HG03457 (cell line): ENCODE results near the gene MN1.

Experiments
- ATAC-seq: cut with Tn5 transposase; IDR thresholded peaks from one replicate; pipeline ENCODE4 v1.9.1; 2021; ENCODE audit warnings: moderate number of reproducible peaks; ENCODE audit not compliant: unreplicated experiment

The MN1 gene

GRCh38 chr22:27765706-27766291 lies 35.8 kb downstream of the MN1 start:
- no peak for ATAC-seq

GRCh38 chr22:27764722-27765236 lies 36.8 kb downstream of the MN1 start:
- no peak for ATAC-seq

DNA sequence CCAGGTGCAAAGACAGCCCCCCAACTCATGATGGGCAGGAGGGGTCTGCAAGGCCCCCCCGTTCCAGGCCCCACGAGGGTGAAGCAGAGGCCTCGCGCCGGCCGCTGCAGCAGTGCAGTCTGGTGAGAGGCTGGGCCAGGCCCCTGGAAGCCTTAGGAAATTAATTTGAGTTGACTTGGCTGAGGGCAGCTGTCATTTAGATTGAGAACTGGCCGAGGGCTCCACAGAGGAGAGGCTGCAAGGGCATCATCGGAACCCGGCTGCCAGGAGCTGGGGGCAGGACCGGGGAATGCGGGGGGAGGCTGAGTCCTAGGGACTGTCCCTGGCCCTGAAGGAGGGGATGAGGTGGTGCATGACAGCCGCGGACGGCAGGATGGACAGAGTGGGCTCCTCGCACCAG lies 39.9 kb downstream of the MN1 start:
- ATAC-seq, result no peak

DNA sequence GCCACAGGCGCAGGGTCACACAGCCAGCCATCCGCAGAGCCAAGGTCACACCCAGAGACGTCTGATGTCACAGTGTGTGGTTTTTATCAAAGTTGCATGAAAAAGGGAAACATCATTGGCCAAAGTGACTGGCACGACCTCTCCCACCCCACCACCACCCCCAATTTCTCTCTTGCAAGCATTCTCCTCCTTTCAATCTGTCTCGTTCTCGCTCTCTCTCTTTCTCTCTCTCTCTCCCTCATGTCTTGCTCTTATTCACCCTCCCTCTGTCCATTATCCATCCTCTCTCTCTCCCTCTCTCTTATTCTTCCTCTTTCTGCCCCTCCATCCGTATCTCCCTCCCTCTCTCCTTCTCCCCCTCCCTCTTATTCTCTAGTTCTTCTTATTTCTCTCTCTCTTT lies 40.6 kb downstream of the MN1 start:
- no peak for ATAC-seq

DNA sequence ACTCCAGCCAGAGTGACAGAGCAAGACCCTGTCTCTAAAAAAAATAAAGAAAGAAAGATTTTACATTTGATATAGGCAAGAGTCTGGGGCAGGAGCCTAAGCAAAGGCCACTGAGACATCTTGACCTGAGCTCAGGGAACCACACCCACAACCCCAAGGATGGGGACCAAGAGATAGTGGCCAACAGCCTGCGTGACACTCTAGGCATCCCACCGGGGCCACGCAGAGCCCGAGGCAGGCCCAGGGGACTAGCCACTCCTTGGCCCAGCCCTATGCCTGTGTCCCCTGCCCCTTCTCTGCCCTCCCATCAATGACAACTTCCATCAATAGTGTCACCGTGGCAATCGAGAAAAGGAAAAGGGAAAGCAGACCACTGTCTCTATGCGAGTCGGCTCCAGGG lies 41.1 kb downstream of the MN1 start:
- no peak for ATAC-seq

GRCh38 chr22:27757928-27758525 lies 43.5 kb downstream of the MN1 start:
- no peak for ATAC-seq

GRCh38 chr22:27756212-27756660 lies 45.3 kb downstream of the MN1 start:
- no peak for ATAC-seq

DNA sequence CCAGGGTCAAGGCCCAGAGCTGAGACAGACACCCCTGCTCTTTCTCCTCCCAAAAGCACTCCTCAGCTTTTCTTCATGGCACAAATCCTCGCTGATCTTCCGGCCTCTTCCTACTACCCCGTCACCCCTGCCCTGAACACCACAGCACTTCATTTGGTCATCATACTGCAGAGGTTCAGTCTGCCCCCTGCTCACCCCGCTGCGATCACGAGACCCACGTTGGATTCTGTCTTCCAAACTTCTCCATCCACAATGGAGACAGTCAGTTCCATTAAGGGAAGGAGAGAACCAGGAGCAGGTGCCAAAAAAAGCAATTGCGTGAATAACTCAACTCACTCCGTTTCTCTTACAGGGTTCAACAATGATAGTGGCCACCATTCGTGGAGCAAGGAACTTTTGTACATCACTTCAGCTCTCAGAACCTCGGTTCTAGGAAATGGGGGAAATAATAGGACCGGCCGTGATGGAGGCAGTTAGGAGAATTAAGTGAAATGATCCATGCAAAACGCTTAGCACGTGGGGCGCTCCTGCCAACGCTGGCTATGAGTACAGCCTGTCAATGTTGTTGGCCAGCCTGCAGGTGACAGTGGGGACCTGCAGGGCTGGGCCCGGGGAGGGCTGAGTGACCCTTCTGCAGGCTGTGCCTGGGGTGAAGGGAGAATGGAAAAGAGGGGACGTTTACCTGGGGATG lies 45.9 kb downstream of the MN1 start:
- ATAC-seq, result no peak

- ATAC-seq, result no peak
Observed at GRCh38 chr22:27754888-27755480, 46.6 kb downstream of the MN1 start.

DNA sequence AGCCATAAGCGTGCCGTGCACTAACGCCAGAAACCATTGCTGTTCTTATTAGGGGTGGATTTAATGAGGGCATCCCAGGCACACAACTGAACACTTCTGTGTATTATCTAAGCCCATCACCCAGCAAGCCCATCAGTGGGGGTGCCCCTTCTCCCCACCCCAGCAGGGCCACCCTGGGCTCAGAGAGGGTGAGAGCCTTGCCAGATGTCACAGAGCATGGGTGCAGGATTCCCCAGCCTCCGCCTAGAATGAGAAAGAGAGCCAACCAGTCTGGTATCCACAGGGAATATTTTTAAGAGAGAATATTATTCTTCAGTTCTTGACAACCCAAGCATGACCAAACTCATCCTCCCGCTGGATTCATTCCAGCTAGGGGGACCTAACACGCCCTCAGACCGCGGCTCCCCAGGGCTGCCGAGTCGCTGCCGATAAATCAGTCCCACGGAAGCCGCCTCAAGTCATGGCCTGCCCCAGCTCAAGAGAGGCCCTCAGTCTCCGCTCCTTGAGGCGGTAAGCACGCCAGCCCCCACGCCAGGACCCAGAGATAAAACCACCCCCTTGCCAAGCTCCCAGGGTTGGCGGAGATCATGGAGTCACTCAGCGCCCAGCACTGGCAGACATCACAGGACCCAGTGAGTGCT lies 47.2 kb downstream of the MN1 start:
- no peak for ATAC-seq

GRCh38 chr22:27752771-27753170 lies 48.8 kb downstream of the MN1 start:
- ATAC-seq, result no peak

- no peak for ATAC-seq
Observed at GRCh38 chr22:27752141-27752540, 49.4 kb downstream of the MN1 start.

DNA sequence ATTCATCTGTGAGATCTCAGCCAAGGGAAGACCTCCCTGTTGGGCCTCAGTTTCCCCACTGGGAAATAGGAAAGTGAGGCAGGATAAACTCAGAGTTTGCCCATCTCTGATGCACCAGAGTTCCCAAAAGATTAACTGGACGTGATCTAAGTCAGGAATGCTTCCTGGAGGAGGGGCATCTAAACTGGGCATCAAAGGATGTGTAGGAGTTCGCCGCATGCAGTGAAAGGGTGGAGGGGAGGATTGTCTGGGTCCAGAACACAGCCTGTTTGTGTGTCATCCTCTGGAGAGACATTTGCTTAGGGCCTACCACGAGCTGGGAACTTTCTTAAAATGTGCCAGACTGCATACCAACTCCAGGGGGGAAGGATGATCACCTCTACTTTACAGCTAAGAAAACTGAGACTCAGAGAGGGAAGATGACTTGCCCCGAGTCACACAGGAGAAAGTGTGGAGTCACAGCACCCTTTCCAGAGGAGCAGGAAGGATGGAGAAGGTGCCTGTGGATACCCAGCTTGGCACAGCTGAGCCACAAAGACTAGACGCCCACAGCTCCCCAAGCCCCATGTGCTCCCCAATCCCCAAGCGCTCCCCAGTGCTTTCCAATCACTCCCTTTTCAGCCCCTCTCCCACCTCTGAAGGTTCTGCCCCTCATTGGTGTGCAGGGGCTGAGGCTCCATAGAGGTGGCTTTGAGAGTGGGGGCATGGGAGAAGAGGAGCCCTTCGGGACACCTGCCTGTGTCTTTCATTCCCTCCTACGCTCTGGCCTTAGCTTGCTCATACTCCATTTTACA lies 50.1 kb downstream of the MN1 start:
- ATAC-seq, result no peak

- no peak for ATAC-seq
Observed at GRCh38 chr22:27750584-27751265, 50.8 kb downstream of the MN1 start.

DNA sequence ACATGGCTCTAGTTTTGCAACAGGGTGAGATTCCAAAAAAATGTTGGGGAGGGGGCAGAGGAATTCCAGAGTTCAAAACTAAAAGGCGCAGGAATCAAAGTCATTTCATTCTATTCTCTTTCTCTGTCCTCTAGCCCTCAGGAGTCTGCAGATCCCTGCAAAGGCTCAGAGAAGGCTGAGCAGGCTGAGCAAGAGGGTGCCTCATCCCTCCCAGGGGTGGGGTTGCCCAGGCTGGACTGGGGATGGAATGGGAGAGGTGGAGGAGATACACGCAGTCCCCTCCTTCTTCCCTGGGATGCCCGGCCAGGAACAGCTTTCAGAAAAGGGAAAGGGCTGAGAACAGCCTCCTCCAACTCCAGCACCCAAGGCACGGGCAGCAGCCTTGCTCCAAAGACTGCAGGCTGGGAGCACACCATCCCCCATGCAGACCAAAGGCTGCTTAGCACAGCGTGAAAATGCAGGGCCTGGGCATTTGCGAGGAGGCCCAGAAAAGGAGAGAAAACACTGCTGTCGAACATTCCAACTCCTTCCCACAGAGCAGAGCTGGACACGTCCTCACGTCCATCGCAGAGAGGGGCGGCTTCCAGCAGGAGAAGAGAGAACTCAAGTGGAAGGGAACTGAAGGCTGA lies 51.8 kb downstream of the MN1 start:
- ATAC-seq, result no peak

- no peak for ATAC-seq
Observed at GRCh38 chr22:27748751-27749191, 52.8 kb downstream of the MN1 start.

DNA sequence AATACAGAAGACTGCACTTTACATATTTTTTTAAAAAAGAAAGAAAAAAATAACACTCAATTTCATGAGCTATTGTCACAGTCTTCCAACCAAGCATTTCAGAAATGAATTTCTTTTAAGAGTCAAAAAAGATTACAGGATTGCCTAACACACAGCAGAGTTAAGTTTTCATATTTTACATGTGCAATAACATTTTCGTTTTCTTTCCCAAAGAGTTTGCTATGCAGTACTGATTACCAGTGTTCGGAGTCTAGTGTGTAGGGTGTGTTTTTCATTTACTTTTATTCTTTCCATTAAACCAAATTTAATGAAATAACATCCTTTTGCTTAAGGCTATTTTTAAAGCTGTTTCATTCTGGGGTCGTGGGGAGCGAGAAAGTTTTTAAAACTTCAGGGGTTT lies 53.2 kb downstream of the MN1 start:
- ATAC-seq, result no peak

DNA sequence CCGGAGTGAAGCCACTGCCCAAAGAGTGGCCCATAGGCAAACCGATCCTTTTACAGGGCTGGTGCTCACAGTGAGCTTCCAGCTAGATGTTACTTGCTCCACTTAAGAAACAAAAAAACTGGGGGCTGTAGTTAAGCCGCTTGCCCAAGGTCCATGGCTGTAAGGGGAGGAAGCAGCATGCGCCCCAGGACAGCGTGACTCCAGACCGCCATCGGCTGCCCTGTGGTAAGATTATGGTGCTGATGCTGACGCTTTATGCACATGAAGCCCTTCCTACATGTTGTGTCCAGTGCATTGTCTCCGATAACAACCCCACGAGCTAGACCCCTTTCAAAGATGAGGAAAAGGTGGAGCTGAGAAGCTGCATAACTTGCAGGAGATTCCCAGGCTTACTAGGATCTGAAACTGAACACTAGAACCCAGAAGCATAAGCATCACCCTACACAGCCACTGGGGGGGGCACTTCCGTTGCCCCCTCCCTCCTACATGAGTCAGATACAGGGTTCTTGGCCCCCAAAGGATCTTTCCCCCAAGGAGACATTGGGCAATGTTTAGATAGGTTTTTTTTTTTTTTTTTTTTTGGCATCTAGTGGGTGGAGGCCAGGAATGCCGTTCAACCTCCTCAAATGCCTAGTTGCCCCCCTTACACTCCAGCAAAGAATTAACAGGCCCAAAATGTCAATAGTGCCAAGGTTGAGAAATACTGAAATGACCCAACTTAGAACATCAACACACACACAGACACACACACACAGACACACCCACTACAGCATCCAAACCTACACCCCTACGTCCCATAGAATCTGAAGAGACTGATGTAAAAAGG lies 53.9 kb downstream of the MN1 start:
- no peak for ATAC-seq

GRCh38 chr22:27746918-27747317 lies 54.6 kb downstream of the MN1 start:
- no peak for ATAC-seq
